Panc1 (cell line): ENCODE measurements around the gene TAGLN.

Source experiments
- POLR2AphosphoS5 ChIP-seq: IDR thresholded peaks from 2 replicates; pipeline ENCODE4 v1.6.1; 2012; ENCODE audit warnings: mild to moderate bottlenecking, low read depth, low read length, moderate library complexity
- TF ChIP-seq, protein P1 (sequence below): fragments of 450-650 bp; IDR thresholded peaks from 2 replicates; pipeline ENCODE4 v1.5.1; 2017; ENCODE audit warnings: mild to moderate bottlenecking

DNA sequence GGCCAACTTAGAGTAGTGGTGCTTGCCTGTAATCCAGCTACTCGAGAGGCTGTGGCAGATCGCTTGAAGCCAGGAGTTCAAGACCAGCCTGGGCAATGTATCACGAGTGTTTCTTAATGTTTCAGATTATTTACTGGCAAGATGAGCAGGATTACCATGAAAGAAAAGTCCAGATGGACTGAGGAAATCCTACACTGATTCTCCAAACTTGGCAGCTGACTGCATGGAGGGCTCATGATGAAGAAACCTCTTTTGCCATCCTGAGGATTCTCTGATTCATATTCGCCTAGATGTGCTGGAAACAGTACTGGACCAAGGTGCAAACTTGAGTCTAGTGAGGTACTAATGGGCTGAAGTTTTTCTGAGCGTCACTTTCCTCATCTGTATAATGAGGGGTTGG, 23.4 kb upstream of the TAGLN start:
- TF ChIP-seq, protein P1, sequence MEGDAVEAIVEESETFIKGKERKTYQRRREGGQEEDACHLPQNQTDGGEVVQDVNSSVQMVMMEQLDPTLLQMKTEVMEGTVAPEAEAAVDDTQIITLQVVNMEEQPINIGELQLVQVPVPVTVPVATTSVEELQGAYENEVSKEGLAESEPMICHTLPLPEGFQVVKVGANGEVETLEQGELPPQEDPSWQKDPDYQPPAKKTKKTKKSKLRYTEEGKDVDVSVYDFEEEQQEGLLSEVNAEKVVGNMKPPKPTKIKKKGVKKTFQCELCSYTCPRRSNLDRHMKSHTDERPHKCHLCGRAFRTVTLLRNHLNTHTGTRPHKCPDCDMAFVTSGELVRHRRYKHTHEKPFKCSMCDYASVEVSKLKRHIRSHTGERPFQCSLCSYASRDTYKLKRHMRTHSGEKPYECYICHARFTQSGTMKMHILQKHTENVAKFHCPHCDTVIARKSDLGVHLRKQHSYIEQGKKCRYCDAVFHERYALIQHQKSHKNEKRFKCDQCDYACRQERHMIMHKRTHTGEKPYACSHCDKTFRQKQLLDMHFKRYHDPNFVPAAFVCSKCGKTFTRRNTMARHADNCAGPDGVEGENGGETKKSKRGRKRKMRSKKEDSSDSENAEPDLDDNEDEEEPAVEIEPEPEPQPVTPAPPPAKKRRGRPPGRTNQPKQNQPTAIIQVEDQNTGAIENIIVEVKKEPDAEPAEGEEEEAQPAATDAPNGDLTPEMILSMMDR, result no peak
- TF ChIP-seq POLR2AphosphoS5, result no peak
